ENCODE measurements around the gene PLXNA4.

- TF ChIP-seq, protein P1, sequence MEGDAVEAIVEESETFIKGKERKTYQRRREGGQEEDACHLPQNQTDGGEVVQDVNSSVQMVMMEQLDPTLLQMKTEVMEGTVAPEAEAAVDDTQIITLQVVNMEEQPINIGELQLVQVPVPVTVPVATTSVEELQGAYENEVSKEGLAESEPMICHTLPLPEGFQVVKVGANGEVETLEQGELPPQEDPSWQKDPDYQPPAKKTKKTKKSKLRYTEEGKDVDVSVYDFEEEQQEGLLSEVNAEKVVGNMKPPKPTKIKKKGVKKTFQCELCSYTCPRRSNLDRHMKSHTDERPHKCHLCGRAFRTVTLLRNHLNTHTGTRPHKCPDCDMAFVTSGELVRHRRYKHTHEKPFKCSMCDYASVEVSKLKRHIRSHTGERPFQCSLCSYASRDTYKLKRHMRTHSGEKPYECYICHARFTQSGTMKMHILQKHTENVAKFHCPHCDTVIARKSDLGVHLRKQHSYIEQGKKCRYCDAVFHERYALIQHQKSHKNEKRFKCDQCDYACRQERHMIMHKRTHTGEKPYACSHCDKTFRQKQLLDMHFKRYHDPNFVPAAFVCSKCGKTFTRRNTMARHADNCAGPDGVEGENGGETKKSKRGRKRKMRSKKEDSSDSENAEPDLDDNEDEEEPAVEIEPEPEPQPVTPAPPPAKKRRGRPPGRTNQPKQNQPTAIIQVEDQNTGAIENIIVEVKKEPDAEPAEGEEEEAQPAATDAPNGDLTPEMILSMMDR (IDR thresholded peaks at IDR 0.05), result no peak
- TF ChIP-seq TCF7L2 (IDR thresholded peaks at IDR 0.05; ENCODE audit: low read depth, low read length) (no peak), POLR2AphosphoS5 (IDR thresholded peaks at IDR 0.05; ENCODE audit: low read depth, low read length) (no peak), SIN3A (IDR thresholded peaks at IDR 0.05; ENCODE audit: borderline replicate concordance, insufficient read depth, low read depth, low read length) (no peak), REST (IDR thresholded peaks at IDR 0.05; ENCODE audit: insufficient read depth in 1 of 2, low read depth in 2 of 2, low read length in 1 of 2) (no peak)
Observed at GRCh38 chr7:132214452-132214851, 361.8 kb downstream of the PLXNA4 start.

All from Panc1 (cell line).